SK-N-SH treated with all-trans-retinoic acid at 6 μM for 48 hours (cell line): ENCODE measurements around the gene CEP164.

ENCODE experiments used
- ATAC-seq: fragments of 200-7000 bp; cut with Tn5 transposase; 3 replicates; pipeline ENCODE4 v1.9.1; 2020; ENCODE audit warnings: mild to moderate bottlenecking, moderate library complexity
- BACH2 ChIP-seq: fragments of 250-450 bp; sonication (Bioruptor Pico); IDR thresholded peaks from 2 replicates; pipeline ENCODE4 v1.9.0; 2021; ENCODE audit warnings: mild to moderate bottlenecking, borderline replicate concordance
- ESRRG ChIP-seq: fragments of 250-450 bp; sonication (Bioruptor Pico); IDR thresholded peaks from 2 replicates; pipeline ENCODE4 v1.6.1; 2021; ENCODE audit warnings: mild to moderate bottlenecking
- GLIS3 ChIP-seq: fragments of 250-450 bp; sonication (Bioruptor Pico); IDR thresholded peaks from 2 replicates; pipeline ENCODE4 v1.5.0; 2020; ENCODE audit warnings: mild to moderate bottlenecking, moderate library complexity
- ISL1 ChIP-seq: fragments of 250-450 bp; sonication (Bioruptor Pico); IDR thresholded peaks from 2 replicates; pipeline ENCODE4 v2.1.2; 2022; ENCODE audit warnings: mild to moderate bottlenecking, moderate library complexity
- PPARA ChIP-seq: fragments of 250-450 bp; sonication (Bioruptor Pico); IDR thresholded peaks from 2 replicates; pipeline ENCODE4 v1.5.0; 2020; ENCODE audit warnings: mild to moderate bottlenecking, borderline replicate concordance
- RARB ChIP-seq: fragments of 250-450 bp; sonication (Bioruptor Pico); IDR thresholded peaks from 2 replicates; pipeline ENCODE4 v1.8.0; 2021; ENCODE audit warnings: mild to moderate bottlenecking, moderate library complexity
- SNAI2 ChIP-seq: fragments of 250-450 bp; sonication (Bioruptor Pico); IDR thresholded peaks from 2 replicates; pipeline ENCODE4 v1.5.0; 2020; ENCODE audit warnings: mild to moderate bottlenecking, moderate library complexity
- TCF4 ChIP-seq: fragments of 250-450 bp; sonication (Bioruptor Pico); IDR thresholded peaks from 2 replicates; pipeline ENCODE4 v1.8.0; 2021; ENCODE audit warnings: mild to moderate bottlenecking, moderate library complexity, borderline replicate concordance
- TOX ChIP-seq: fragments of 250-450 bp; sonication (Bioruptor Pico); IDR thresholded peaks from 2 replicates; pipeline ENCODE4 v1.8.0; 2021; ENCODE audit warnings: mild to moderate bottlenecking, moderate library complexity, borderline replicate concordance
- TSHZ2 ChIP-seq: fragments of 250-450 bp; sonication (Bioruptor Pico); IDR thresholded peaks from 2 replicates; pipeline ENCODE4 v1.5.0; 2020; ENCODE audit warnings: mild to moderate bottlenecking, moderate library complexity
- ZC3H10 ChIP-seq: fragments of 250-450 bp; sonication (Bioruptor Pico); IDR thresholded peaks from 2 replicates; pipeline ENCODE4 v1.5.1; 2021; ENCODE audit warnings: mild to moderate bottlenecking, moderate library complexity
- ZFP3 ChIP-seq: fragments of 250-450 bp; sonication (Bioruptor Pico); IDR thresholded peaks from 2 replicates; pipeline ENCODE4 v1.5.0; 2020; ENCODE audit warnings: mild to moderate bottlenecking, moderate library complexity
- ZFP30 ChIP-seq: fragments of 450-650 bp; formaldehyde crosslinking; IDR thresholded peaks from 2 replicates; pipeline ENCODE4 v1.5.0; 2022; ENCODE audit warnings: mild to moderate bottlenecking, moderate library complexity
- ZNF565 ChIP-seq: fragments of 450-650 bp; formaldehyde crosslinking; conservative IDR thresholded peaks from 2 replicates; pipeline ENCODE4 v1.5.0; 2020; ENCODE audit warnings: low read depth, mild to moderate bottlenecking, moderate library complexity
- ZNF8 ChIP-seq: fragments of 450-650 bp; formaldehyde crosslinking; IDR thresholded peaks from 2 replicates; pipeline ENCODE4 v1.5.0; 2020; ENCODE audit warnings: mild to moderate bottlenecking, moderate library complexity
- TF ChIP-seq, protein P1 (sequence below): fragments of 250-450 bp; sonication (Bioruptor Pico); IDR thresholded peaks from 2 replicates; pipeline ENCODE4 v1.8.0; 2020; ENCODE audit warnings: mild to moderate bottlenecking, moderate library complexity, borderline replicate concordance
- TF ChIP-seq, protein P2 (sequence below): fragments of 250-450 bp; sonication (Bioruptor Pico); IDR thresholded peaks from 2 replicates; pipeline ENCODE4 v1.8.0; 2021; ENCODE audit warnings: low read depth, mild to moderate bottlenecking, moderate library complexity, borderline replicate concordance
- TF ChIP-seq, protein P3 (sequence below): fragments of 250-450 bp; sonication (Bioruptor Pico); IDR thresholded peaks from 2 replicates; pipeline ENCODE4 v1.5.1; 2020; ENCODE audit warnings: low read depth, mild to moderate bottlenecking, moderate library complexity

Gene CEP164

GRCh38 chr11:117366875-117367274 is 39.2 kb downstream of the CEP164 start:
- TF ChIP-seq, protein P1, sequence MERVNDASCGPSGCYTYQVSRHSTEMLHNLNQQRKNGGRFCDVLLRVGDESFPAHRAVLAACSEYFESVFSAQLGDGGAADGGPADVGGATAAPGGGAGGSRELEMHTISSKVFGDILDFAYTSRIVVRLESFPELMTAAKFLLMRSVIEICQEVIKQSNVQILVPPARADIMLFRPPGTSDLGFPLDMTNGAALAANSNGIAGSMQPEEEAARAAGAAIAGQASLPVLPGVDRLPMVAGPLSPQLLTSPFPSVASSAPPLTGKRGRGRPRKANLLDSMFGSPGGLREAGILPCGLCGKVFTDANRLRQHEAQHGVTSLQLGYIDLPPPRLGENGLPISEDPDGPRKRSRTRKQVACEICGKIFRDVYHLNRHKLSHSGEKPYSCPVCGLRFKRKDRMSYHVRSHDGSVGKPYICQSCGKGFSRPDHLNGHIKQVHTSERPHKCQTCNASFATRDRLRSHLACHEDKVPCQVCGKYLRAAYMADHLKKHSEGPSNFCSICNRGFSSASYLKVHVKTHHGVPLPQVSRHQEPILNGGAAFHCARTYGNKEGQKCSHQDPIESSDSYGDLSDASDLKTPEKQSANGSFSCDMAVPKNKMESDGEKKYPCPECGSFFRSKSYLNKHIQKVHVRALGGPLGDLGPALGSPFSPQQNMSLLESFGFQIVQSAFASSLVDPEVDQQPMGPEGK = no peak
- TF ChIP-seq ZNF565 (CRISPR knock-in tag) (no peak), BACH2 (CRISPR knock-in tag) (no peak), GLIS3 (CRISPR knock-in tag) (no peak), ISL1 (no peak), ZC3H10 (CRISPR knock-in tag) (no peak), ZFP3 (no peak), TOX (CRISPR knock-in tag) (no peak), ESRRG (CRISPR knock-in tag) (no peak)
- TF ChIP-seq, protein P2, sequence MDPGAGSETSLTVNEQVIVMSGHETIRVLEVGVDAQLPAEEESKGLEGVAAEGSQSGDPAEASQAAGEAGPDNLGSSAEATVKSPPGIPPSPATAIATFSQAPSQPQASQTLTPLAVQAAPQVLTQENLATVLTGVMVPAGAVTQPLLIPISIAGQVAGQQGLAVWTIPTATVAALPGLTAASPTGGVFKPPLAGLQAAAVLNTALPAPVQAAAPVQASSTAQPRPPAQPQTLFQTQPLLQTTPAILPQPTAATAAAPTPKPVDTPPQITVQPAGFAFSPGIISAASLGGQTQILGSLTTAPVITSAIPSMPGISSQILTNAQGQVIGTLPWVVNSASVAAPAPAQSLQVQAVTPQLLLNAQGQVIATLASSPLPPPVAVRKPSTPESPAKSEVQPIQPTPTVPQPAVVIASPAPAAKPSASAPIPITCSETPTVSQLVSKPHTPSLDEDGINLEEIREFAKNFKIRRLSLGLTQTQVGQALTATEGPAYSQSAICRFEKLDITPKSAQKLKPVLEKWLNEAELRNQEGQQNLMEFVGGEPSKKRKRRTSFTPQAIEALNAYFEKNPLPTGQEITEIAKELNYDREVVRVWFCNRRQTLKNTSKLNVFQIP = no peak
- TF ChIP-seq, all 23 proteins: peak for 0

GRCh38 chr11:117369534-117369933 is 41.9 kb downstream of the CEP164 start:
- ATAC-seq = no peak
- TF ChIP-seq TSHZ2 (CRISPR knock-in tag) (no peak), RARB (CRISPR knock-in tag) (no peak), ZFP30 (CRISPR knock-in tag) (no peak), ZC3H10 (CRISPR knock-in tag) (no peak)

More at GRCh38 chr11:117366875-117367274, 39.2 kb downstream of the CEP164 start:
- no peak for ATAC-seq

- TF ChIP-seq SNAI2 (CRISPR knock-in tag) (no peak), ZNF8 (no peak)
- TF ChIP-seq, protein P1 = no peak
- no peak for ATAC-seq
These were observed 43.8 kb downstream of the CEP164 start for GRCh38 chr11:117371453-117371852.

GRCh38 chr11:117374316-117375055 is 46.8 kb downstream of the CEP164 start:
- no peak for TF ChIP-seq ZFP3
- ATAC-seq = no peak

DNA sequence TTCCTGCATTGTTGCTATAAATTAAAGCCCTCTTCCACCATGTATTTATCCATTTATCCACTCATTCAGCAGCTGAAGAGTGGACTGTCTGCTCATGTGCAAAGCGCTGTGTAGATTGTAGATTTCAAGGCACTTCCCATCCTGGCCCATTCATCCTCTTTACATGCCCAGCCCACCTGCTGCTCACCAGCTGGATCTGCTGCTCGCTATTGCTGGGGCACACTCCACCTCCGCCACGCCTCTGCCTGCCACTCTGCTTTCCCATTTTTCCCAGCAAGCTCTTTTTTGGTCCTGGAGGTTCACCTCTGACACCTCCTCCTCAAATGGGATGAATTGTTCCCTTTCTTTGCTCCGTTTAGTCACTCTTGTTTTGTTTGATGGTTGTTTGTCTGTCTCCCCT is 48.3 kb downstream of the CEP164 start:
- no peak for ATAC-seq
- TF ChIP-seq, protein P3, sequence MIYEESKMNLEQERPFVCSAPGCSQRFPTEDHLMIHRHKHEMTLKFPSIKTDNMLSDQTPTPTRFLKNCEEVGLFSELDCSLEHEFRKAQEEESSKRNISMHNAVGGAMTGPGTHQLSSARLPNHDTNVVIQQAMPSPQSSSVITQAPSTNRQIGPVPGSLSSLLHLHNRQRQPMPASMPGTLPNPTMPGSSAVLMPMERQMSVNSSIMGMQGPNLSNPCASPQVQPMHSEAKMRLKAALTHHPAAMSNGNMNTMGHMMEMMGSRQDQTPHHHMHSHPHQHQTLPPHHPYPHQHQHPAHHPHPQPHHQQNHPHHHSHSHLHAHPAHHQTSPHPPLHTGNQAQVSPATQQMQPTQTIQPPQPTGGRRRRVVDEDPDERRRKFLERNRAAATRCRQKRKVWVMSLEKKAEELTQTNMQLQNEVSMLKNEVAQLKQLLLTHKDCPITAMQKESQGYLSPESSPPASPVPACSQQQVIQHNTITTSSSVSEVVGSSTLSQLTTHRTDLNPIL = no peak
- TF ChIP-seq ZNF565 (CRISPR knock-in tag) (no peak), GLIS3 (CRISPR knock-in tag) (no peak), TCF4 (no peak), PPARA (no peak), ZNF8 (no peak), TSHZ2 (CRISPR knock-in tag) (no peak)
